ENCODE measurements around the gene CHD5. TPM values are rescaled to one million over a fixed set of nuclear protein-coding genes. Genes with fewer than 3 reads are reported as not detected.

Gene CHD5
- total RNA-seq, 1 donor from 2014 or later: 4.9 TPM

GRCh38 chr1:6148497-6149241, 31.5 kb downstream of the CHD5 start:
- no peak for TF ChIP-seq CTCF (IDR thresholded peaks at IDR 0.05; ENCODE audit: unreplicated experiment)

GRCh38 chr1:6145864-6146410, 34.2 kb downstream of the CHD5 start:
- Mint-ChIP-seq H3K36me3 (no peaks in the 10 kb centered on the region), H3K9me3 (no peaks in the 10 kb centered on the region), H3K27me3 (ENCODE audit: low read depth) (peaks cover 37% of the 10 kb centered on the region), H3K4me1 (peaks cover 3% of the 10 kb centered on the region), H3K27ac (no peak overlapping the region), H3K4me3 (no peak overlapping the region)
- TF ChIP-seq CTCF (IDR thresholded peaks at IDR 0.05; ENCODE audit: unreplicated experiment): no peak
- DNase-seq (ENCODE audit: low spot score in 2 of 2, unreplicated experiment in 2 of 2): no peak

More at GRCh38 chr1:6148497-6149241, 31.5 kb downstream of the CHD5 start:
- Mint-ChIP-seq H3K9me3 (no peaks in the 10 kb centered on the region), H3K27me3 (ENCODE audit: low read depth) (peaks cover 47% of the 10 kb centered on the region), H3K4me3 (peak overlapping the region; percentile 48), H3K27ac (no peak overlapping the region), H3K36me3 (no peaks in the 10 kb centered on the region), H3K4me1 (peaks cover 3% of the 10 kb centered on the region)
- peak; percentile 63 to 73 for DNase-seq (ENCODE audit: low spot score in 2 of 2, unreplicated experiment in 2 of 2)

GRCh38 chr1:6145396-6145750, 34.7 kb downstream of the CHD5 start:
- Mint-ChIP-seq H3K9me3 (no peaks in the 10 kb centered on the region), H3K4me1 (peaks cover 3% of the 10 kb centered on the region)

GRCh38 chr1:6144647-6145395, 35.3 kb downstream of the CHD5 start:
- no peaks in the 10 kb centered on the region for H3K9me3 Mint-ChIP-seq
- H3K4me1 Mint-ChIP-seq: peaks cover 3% of the 10 kb centered on the region
- no peak overlapping the region for H3K4me3 Mint-ChIP-seq
- no peak overlapping the region for H3K27ac Mint-ChIP-seq
- no peaks in the 10 kb centered on the region for H3K36me3 Mint-ChIP-seq
- no peak for DNase-seq (ENCODE audit: low spot score in 2 of 2, unreplicated experiment in 2 of 2)
- peaks cover 37% of the 10 kb centered on the region for H3K27me3 Mint-ChIP-seq (ENCODE audit: low read depth)
- no peak for TF ChIP-seq CTCF (IDR thresholded peaks at IDR 0.05; ENCODE audit: unreplicated experiment)

More at GRCh38 chr1:6145396-6145750, 34.7 kb downstream of the CHD5 start:
- no peak for TF ChIP-seq CTCF (IDR thresholded peaks at IDR 0.05; ENCODE audit: unreplicated experiment)
- no peak overlapping the region for H3K4me3 Mint-ChIP-seq
- peaks cover 37% of the 10 kb centered on the region for H3K27me3 Mint-ChIP-seq (ENCODE audit: low read depth)
- no peaks in the 10 kb centered on the region for H3K36me3 Mint-ChIP-seq
- no peak for DNase-seq (ENCODE audit: low spot score in 2 of 2, unreplicated experiment in 2 of 2)
- no peak overlapping the region for H3K27ac Mint-ChIP-seq

GRCh38 chr1:6144175-6144574, 35.9 kb downstream of the CHD5 start:
- peaks cover 37% of the 10 kb centered on the region for H3K27me3 Mint-ChIP-seq (ENCODE audit: low read depth)
- H3K4me3 Mint-ChIP-seq: no peak overlapping the region
- DNase-seq (ENCODE audit: low spot score in 2 of 2, unreplicated experiment in 2 of 2): no peak
- no peak for TF ChIP-seq CTCF (IDR thresholded peaks at IDR 0.05; ENCODE audit: unreplicated experiment)
- no peaks in the 10 kb centered on the region for H3K36me3 Mint-ChIP-seq
- H3K9me3 Mint-ChIP-seq: no peaks in the 10 kb centered on the region
- H3K4me1 Mint-ChIP-seq: peaks cover 3% of the 10 kb centered on the region
- H3K27ac Mint-ChIP-seq: no peak overlapping the region

Measured in mesothelial cell of epicardium (in vitro differentiated cells).